Right lung (tissue), 5 donors: ENCODE data around the gene CNBD2. TPM values are rescaled to one million over a fixed set of nuclear protein-coding genes. Genes with fewer than 3 reads are reported as not detected.
A peak's percentile ranks its signal among the peaks of the same experiment; 100 is the strongest.
"Not testable (repeated sequence)": the region's sequence is repeated elsewhere in the genome, so short reads cannot be mapped to it uniquely, and the experiment has no call there.

Experiments
- DNase-seq, 2 donors: peaks; one replicate each; pipeline ENCODE4 v3.0.0-alpha.2; 2013
- polyA plus RNA-seq, 5 donors: library from polyadenylated mRNA; unstranded; fragments of 120-200 nt; gene quantifications; one replicate each; pipeline versions ENCODE4 v1.2.1 to v1.2.3, GENCODE V29; 2013; ENCODE audit warnings: inconsistent platforms in 1 of 5, low replicate concordance in 1 of 5; ENCODE audit not compliant: insufficient read length in 5 of 5, insufficient read depth in 1 of 5

CNBD2 gene
- polyA plus RNA-seq, 5 donors: 0.28 to 2.4 (median 0.59) TPM

DNA sequence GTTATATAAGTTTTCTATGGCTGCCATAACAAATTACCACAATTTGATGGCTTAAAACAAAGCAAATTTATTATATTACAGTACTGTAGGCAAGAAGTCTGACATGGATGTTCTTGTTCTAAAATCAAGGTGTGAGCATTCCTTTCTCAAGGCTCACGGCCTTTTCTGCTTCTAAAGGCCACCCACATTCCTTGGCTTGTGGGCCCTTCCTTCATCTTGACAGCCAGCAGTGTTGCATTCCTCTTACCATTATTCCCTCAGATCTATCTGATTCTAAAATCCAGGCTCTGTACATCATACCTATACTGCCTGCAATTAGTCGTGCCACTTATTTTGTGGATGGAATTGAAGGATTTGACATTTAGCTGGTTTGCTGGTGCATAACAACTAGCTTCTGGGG lies 3.6 kb downstream of the CNBD2 start:
- no peak for DNase-seq

DNA sequence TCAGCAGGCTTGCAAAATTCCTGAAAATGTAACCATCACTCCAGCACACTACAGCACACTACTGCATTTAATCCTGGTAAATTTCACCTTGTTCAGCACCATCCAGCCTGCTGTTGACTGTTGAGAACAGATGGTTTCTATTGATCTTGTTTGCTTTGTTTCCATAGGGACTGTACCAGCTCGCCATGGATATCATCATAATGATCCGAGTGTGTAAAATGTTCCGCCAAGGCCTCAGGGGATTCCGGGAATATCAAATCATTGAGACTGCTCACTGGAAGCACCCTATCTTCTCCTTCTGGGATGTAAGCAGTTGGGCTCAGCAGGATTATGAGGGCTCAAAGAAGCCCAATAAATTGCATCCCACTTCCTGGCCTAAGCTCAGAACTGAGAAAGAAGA lies 4.1 kb downstream of the CNBD2 start:
- DNase-seq: no peak

DNA sequence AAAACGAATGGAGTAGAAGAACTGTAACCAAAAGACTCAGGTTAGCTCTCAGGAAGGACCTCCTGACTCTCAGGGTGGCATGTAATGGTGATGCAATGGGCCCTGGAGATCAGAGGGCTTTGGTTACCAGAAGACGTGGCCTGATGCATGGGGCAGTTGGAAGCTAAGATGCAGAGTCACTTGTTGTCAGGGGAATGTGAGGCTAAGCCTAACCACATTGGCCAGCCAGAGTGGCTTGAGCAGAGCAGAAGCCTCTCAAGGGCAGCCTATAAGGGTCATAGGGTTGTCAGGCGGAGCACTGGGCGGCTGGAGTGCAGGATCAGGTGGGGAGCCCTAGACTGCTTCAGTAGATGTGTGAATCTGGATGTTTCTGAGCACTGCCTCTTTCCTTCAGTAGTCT lies 5.9 kb downstream of the CNBD2 start:
- DNase-seq: no peak

DNA sequence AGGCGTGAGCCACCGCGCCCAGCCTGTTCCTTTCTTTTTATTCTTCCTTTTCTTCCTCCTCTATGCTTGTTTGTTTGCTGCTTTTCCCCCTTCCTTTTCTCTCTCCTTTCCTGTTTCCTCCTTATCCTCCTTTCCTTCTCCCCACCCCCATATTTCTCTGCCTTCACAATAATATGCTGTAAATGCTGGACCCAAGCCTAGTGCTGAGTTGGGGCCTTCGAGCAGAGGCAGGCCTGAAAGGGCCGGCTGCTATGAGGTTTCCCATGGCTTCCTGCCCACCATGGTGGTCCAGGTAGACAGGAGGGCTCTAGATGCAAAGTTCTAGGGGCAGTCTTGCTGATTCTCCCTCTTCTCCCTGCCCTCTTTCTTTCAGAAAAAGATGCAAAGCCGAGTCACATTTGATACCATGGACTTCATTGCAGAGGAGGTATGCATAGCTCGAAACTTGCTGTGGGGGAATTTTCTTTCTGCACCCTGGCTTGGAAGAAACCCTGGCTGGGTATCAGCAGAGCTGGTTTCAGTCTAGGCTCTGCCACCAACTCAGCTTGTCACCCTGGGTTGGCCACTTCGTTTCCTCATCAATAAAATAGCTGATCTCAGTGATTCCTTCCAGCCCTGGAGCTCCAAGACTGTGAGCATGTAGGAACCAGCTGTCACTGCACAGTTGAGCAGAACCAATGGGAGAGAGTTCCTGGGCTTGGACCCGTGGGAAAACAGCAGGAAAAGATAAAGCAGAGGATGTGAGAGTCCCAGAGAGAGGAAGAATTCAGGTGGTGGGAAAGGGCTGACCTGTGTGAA lies 7.4 kb downstream of the CNBD2 start:
- peak; percentile 73 to 80 for DNase-seq

DNA sequence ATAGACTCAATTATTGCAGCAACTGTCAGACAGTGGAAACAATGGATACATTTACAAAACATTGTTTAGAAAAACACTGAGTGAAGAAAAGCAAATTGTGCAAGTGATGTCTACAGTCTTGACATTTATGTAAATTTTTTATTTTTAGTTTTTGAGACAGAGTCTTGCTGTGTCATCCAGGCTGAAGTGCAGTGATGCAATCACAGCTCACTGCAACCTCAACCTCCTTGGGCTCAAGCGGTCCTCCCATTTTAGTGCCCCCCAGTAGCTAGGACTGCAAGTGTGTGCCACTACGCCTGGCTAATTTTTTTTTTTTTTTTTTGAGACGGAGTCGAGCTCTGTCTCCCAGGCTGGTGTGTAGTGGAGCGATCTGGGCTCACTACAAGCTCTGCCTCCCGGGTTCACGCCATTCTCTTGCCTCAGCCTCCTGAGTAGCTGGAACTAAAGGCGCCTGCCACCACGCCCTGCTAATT lies 9.7 kb downstream of the CNBD2 start:
- peak; percentile 49 to 51 for DNase-seq

DNA sequence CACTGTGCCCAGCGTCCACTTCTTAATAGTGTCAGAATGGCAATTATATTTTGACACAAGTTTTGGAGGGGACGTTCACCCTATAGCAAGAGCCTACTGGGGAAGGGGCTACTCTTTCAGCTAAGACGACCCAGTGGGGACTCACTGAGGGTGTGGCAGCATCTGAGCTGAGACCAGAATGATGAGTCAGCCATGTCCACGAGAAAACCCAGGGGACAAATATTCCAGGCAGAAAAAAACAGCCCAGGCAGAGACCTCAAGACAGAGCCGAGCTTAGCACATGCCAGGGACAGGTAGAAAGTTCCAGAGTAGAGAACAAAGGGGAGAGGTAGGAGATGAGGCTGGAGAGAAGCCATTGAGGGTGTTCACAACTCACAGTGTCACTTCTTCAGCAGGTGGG lies 11.2 kb downstream of the CNBD2 start:
- no peak for DNase-seq

DNA sequence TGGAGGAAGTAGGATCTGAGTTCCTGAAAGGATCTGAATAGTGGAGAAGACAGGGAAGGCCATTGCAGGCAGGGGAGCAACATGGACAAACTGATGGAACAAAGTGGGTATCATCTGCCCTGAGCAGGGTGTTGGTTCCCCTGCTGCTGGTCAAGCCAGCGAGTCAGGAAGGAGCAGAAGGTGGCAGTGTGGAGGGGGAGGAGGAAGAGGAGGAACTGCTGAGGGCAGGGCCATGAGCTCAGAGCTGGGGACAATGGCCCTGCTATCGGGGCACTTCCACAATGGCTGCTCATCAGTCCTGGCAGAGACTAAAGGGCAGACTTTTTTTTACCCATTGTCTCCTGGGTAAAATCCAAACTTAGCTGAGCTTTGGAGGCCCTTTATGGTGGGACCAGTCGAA lies 13.6 kb downstream of the CNBD2 start:
- DNase-seq: no peak

DNA sequence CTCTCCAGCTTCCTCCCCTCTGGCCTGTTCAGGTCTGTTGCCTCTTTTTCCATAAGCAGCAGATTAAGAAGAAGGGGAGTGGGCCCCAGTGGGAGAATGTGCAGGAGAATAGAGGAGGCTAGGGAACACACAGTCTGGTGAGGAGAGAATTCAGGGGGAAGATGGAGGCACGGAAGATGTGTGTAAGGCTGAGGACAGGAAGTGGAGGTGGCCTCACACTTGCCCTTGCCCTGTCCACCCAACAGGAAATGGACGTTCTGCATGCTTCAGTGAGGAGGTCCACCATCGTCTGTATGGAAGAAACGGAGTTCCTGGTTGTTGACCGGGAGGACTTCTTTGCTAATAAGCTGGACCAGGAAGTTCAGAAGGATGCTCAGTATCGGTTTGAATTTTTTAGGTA lies 16.0 kb downstream of the CNBD2 start:
- no peak for DNase-seq

DNA sequence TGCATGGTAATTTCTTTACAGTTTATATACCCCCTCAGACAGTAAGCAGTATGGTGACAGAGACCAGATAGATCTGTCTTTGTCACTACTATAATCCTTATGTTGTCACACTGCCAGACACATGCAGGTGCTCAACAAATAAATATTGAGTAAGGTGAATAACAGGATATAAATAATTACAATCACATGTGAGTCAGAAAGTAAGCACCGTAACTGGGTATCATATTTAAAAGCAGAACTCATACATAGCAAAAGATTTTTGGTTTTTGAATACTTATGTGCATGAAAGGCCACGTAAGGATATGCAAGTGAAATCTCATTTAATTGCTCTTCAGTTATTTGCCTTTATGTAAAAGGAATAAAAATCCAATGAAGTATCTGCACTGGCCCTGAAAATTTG lies 17.4 kb downstream of the CNBD2 start:
- DNase-seq: no peak

DNA sequence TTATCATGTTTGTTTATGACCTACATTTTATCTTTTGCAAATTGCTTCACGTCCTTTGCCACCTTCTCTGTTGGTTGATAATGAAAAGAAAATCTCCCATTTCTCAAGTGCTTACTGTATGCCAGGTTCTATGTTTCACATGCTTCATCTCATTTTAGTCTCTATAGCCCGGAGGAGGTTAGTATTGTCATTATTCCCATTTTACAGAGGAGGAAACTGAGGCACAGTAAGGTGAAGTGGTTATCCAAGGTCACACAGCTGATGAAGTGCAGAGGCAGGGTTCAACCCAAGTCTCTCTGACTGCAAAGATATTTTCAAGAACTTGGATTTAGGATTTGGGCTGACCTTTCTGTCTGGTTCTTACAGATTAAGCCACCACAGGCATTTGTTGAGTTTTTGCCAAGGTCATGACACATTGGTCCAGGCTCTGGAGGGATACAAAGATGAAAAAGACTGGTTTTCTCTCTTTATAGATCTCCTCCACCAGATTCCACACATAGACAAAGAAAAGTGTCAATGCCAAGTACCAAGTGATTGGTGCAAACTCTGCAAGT lies 20.6 kb downstream of the CNBD2 start:
- no peak for DNase-seq

DNA sequence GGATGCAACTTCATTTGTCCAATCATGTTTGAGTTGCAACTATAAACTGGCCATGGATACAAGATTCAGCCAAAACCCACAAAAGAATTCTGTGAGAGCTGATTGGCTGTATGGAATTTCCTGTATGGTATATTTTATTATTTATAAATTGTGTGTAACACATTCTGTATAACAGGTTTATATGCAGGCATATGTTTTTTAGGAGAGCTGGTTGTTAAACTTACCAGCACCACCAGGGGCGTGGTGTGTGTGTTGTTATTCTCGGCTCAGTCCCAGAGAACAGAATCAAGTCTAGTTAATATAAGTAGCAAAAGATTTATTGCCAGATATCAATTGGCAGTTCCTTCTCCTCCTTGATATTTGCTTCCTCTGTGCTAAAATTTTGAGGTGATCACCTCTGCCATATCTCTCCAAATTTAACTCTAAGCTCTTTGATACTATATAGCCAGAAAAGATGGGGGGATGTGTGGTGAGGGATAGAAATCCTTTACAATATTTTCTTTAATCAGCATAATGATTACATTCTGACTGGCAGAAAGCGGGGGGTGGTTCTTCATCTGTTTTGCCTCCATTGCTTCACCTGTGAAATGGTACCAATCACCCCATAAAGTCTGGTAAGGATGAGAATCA lies 22.9 kb downstream of the CNBD2 start:
- no peak for DNase-seq

DNA sequence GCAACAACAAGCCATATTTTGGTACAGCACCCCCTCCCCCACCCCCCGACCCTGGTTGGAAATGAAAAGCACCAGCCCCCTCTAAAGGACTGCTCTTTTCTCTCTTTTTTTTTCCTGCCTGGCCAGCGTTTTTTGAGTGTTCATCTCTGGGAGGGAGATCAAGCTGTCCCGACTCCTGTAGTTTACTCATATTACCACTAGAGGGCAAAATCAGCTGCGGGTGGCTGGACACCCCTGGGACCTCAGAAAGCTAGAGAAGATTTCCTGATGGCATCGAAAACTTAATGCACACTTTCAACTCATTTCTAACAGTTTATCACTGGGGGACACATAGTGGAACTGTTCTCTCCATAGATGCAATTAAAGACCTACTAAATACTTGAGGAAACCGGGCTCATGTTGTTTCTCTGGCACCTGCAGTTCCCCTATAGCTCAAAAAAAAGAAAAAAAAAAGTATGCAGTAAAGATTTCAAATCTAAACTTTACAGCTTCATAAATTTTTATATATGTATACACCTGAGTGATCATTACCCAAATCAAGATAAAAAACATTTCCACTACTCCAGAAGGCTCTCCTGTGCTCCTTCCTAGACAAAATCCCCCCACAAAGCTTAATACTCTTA lies 24.4 kb downstream of the CNBD2 start:
- DNase-seq: peak; percentile 57 to 67

DNA sequence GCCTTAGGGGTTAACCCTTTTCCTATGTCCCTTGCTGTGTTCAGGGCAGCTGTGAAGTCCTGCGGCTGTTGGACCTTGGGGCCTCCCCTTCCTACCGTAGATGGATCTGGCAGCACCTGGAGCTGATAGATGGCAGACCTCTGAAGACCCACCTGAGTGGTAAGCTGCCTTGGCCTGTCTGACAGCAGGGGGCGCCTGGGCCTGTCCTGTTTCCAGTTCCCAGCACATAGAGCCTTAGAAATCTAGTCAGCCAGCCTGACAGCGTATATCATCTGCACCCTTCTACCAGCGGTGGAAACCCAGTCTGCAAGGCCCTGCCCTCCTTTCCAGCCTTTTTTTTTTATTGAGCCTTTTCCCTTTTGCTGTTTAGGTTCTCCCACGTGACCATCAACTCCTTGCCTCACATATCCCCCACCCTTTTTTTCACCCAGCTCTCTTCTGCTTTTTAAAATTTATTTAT lies 26.6 kb downstream of the CNBD2 start:
- DNase-seq: peak; percentile 62 to 70

DNA sequence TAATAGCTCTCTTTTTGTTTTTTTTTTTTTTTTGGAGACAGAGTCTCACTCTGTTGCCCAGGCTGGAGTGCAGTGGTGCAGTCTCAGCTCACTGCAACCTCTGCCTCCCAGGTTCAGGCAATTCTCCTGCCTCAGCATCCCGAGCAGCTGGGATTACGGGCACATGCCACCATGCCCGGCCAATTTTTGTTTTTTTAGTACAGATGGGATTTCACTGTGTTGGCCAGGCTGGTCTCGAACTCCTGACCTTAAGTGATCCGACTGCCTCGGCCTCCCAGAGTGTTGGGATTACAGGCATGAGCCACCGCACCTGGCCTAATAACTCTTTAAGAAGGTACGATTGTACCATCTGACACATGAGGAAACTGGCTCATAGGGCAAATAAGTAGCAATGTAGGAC lies 28.1 kb downstream of the CNBD2 start:
- not testable (repeated sequence) for DNase-seq

DNA sequence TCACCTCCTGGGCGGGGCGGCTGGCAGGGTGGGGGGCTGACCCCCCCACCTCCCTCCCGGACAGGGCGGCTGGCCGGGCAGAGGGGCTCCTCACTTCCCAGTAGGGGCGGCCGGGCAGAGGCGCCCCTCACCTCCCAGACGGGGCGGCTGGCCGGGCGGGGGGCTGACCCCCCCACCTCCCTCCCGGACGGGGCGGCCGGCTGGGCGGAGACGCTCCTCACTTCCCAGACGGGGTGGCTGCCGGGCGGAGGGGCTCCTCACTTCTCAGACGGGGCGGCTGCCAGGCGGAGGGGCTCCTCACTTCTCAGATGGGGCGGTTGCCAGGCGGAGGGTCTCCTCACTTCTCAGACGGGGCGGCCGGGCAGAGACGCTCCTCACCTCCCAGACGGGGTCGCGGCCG lies 32.9 kb downstream of the CNBD2 start:
- DNase-seq: not testable (repeated sequence)

DNA sequence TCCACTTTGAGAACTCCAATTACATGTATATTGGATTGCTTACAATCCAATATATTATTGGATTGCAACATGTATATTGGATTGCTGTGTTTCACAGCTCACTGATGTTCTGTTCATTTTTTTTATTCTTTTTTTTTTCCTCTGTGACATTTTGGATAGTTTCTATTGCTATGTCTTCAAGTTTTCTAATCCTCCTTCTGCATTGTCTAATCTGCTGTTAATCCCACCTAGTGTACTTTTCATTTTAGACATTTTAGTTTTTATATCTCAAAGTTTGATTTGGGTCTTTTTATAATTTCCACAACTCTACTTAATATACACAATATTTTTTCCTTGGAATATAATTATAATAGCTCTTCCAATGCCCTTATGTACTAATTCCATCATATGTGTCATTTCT lies 34.5 kb downstream of the CNBD2 start:
- DNase-seq: no peak

DNA sequence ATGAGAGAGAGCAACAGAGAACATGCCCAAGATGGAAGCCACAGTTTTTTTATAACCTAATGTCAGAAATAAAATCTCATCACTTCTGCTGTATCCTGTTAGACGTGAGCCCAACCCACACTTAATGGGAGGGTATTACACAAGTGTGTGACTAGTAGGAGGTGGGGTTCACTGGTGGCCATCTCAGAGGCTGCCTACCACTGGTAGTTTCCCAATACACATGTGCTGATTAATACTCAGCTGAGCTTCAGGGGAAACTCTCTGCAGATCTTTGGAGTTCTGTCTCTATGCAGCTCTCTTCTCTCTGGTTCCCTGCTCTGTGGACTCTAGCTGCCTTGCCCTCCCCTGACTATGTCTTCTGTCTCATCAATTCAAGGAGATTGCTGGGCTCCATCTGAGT lies 35.7 kb downstream of the CNBD2 start:
- DNase-seq: no peak

DNA sequence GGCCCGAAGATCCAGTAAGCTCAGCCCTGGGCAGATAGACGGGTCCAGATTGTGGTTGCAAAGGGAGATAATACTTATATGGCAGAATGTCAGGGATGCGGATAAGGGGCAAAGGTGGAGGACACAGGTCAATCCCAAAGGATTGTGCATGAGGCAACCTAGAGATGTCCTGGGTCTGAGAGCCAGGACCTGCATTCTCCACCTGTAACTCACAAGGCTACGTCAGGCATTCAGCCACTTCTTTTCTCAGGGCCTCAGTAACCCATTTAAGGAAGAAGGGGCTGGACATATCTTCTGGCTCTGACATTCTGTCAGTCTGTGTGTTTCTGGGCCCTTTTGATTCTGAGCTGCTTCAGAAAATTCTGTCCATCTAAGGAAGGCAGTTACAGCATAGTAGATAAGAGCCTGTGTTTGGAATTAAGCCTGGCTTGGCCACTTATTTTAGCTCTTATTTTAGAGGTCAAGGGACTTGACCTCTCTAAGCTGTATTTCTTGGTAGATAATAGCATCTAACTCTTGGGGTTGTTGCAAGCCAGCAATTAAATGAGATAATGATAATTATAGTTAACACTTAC lies 40.2 kb downstream of the CNBD2 start:
- DNase-seq: no peak

DNA sequence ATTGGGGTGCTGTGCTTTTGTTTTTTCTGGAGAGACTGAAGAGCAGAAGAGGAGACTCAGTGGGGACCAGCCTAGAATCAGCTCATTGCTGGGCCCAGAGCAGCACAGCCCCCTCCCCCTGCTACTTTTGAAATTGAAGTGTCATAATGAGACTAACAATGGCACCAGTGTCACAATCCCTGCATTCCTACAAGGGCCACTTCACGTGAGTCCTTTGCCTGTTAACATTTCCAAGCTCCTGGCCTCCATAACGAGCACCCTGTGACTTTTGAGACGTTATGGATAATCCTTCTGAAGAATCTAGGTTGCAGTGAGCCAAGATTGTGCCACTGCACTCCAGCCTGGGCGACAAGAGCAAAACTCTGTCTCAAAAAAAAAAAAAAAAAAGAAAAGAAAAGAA lies 41.7 kb downstream of the CNBD2 start:
- DNase-seq: no peak

DNA sequence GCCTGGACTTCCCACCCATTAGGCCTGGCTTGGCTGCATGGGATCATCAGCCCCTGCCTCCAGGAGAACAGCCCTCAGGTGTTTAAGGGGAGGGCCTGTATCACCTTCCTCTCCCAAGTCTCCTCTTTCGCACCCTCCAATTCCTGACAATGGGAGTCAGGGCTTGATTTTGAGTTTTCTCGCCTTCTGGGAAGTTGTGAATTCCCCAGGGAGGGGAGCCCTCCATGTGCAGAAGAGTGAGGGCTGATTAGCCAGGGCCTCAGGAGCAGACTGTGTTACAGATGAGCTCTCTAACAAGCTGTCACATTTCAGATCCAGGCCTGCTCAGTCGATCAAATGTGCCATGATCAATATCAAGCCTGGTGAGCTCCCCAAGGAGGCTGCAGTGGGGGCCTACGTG lies 42.4 kb downstream of the CNBD2 start:
- DNase-seq: no peak

DNA sequence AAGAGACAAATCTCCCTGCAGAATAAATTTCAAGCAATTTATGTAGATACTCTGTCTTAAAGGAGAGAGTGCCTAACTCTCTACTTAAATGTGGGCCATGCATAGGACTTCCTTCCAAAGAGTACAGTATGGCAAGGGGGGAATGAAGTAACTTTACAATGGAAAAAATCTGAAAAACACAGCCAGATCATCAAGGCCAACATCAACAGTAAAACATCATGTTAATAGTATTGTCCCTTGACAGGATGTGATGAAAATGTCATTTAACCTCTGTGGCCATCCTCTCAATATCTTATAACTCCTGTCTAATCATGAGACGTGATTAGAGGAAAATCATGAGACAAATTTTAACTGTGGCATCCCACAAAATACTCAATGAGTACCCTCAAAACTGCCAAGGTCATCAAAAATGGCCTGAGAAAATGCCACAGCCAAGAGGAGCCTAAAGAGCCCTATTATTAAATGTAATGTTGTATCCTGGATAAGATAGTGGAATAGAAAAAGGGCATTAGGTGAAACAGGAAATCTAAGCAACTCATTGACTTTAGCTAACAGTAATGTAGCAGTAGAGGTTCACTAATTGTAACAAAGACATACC lies 47.5 kb downstream of the CNBD2 start:
- DNase-seq: no peak
